ENCODE measurements around the gene ANTKMT.

ANTKMT gene

DNA sequence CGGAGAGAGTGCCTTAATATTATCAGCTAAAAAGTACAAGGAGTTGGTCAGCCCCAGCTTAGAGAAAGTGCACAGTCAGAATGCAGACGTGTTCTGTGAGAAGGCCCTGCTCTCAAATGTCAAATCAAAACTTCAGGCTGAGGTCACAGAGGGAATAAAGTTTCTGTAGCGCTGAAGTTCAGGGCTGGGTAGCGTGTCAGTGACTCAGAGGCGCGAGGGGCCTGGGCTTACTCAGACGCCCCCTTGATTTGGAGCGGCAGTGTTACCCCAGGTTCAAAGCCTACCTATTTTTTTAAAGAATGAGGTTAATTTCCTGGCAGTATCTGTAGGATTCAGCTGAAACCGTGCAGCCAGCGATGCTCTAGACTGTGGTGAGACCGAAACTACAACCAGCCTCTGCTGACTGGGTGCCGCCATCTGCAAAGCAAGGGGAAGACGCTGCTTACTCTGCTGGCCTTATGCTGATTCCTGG is 15.1 kb downstream of the ANTKMT start:
- H3K79me1 ChIP-seq (ENCODE audit: low read depth, low read length), result peaks cover 9% of the 10 kb centered on the region
- H4K91ac ChIP-seq (ENCODE audit: low read depth, low read length, poor library complexity), result no peak overlapping the region
- H3K23ac ChIP-seq (ENCODE audit: low read depth, low read length, poor library complexity), result no peak overlapping the region
- no peak overlapping the region for H3K14ac ChIP-seq (ENCODE audit: low read length)
- H4K8ac ChIP-seq (ENCODE audit: low read depth, low read length), result no peak overlapping the region
- no CpG with 5 or more reads among the region's 13 CpGs for WGBS, 2 donors (ENCODE audit: extremely low coverage in 2 of 2, insufficient read length in 2 of 2, insufficient replicate concordance in 1 of 2)
- H2BK15ac ChIP-seq (ENCODE audit: low read length), result no peak overlapping the region
- H3K4me3 ChIP-seq (ENCODE audit: low read length in 2 of 2), result no peak overlapping the region
- no peak for DNase-seq (ENCODE audit: low spot score)
- H3K18ac ChIP-seq (ENCODE audit: low read length), result no peak overlapping the region
- no peak overlapping the region for H2AFZ ChIP-seq (ENCODE audit: low read length)
- no peak overlapping the region for H3K27ac ChIP-seq (replicated peaks; ENCODE audit: low read length)
- H2BK120ac ChIP-seq (ENCODE audit: low read depth, low read length), result no peak overlapping the region
- H2AK5ac ChIP-seq (ENCODE audit: low read depth, low read length), result no peak overlapping the region
- H3K4me1 ChIP-seq (ENCODE audit: control insufficient read depth in 2 of 2, insufficient read depth in 1 of 2, low read depth in 1 of 2, low read length in 2 of 2), result peaks cover 4 to 5% of the 10 kb centered on the region in 2 donors
- no peak overlapping the region for H3K9ac ChIP-seq (ENCODE audit: low read depth, low read length, poor library complexity)
- H3K36me3 ChIP-seq (replicated peaks in 1 of 2; ENCODE audit: control insufficient read depth in 2 of 2, insufficient read depth in 2 of 2, low read length in 2 of 2), result peaks cover 31 to 64% of the 10 kb centered on the region in 2 donors
- no peaks in the 10 kb centered on the region for H3K9me3 ChIP-seq (replicated peaks in 1 of 2; ENCODE audit: control insufficient read depth in 2 of 2, insufficient read depth in 1 of 2, low read depth in 1 of 2, low read length in 2 of 2)
- no peak overlapping the region for H2BK5ac ChIP-seq (ENCODE audit: low read length)
- H3K4me2 ChIP-seq (ENCODE audit: insufficient read depth, low read length, poor library complexity, severe bottlenecking), result no peak overlapping the region
- H3K4ac ChIP-seq (ENCODE audit: low read length), result no peak overlapping the region
- H3K27me3 ChIP-seq (ENCODE audit: control insufficient read depth in 3 of 3, insufficient read depth in 3 of 3, low read depth in 1 of 3, low read length in 3 of 3), result no peaks in the 10 kb centered on the region
- H2BK12ac ChIP-seq (ENCODE audit: low read length), result no peak overlapping the region

DNA sequence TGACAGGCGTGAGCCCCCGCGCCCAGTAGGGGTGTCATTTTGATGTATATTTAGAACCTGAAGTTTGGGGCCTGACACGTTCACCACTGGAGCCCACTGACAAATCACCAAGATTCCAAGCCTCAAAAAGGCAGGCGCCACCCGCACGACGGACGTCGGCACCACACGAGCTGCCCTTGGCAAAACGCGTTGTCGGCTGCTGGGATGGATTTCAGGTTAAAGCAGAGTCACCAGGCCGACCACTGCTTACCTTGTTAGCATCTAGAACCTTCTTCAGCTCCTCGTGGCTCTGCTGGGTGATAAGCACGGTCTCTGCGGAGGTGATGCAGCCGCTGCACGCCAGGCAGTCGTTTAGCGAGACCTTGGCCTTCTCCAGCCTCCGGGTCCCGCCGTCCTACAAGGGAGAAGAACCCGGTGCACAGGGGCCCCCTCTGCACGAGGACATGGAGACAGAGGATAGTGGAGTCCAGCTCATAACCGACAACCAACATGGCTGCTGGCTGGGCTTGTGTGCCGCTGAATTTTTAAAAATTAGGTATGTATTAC is 16.1 kb downstream of the ANTKMT start:
- no peak overlapping the region for H2BK12ac ChIP-seq (ENCODE audit: low read length)
- H2AFZ ChIP-seq (ENCODE audit: low read length), result no peak overlapping the region
- no CpG with 5 or more reads among the region's 29 CpGs for WGBS, 2 donors (ENCODE audit: extremely low coverage in 2 of 2, insufficient read length in 2 of 2, insufficient replicate concordance in 1 of 2)
- no peak overlapping the region for H4K91ac ChIP-seq (ENCODE audit: low read depth, low read length, poor library complexity)
- H3K36me3 ChIP-seq (replicated peaks in 1 of 2; ENCODE audit: control insufficient read depth in 2 of 2, insufficient read depth in 2 of 2, low read length in 2 of 2), result peaks cover 31 to 58% of the 10 kb centered on the region in 2 donors
- no peak overlapping the region for H3K27ac ChIP-seq (replicated peaks; ENCODE audit: low read length)
- no peak overlapping the region for H2BK120ac ChIP-seq (ENCODE audit: low read depth, low read length)
- H3K79me1 ChIP-seq (ENCODE audit: low read depth, low read length), result peaks cover 8% of the 10 kb centered on the region
- no peak overlapping the region for H3K4me2 ChIP-seq (ENCODE audit: insufficient read depth, low read length, poor library complexity, severe bottlenecking)
- DNase-seq (ENCODE audit: low spot score), result no peak
- peak overlapping the region; percentile 60 for H3K23ac ChIP-seq (ENCODE audit: low read depth, low read length, poor library complexity)
- H3K4me3 ChIP-seq (ENCODE audit: low read length in 2 of 2), result no peak overlapping the region
- peaks cover 4 to 5% of the 10 kb centered on the region in 2 donors for H3K4me1 ChIP-seq (ENCODE audit: control insufficient read depth in 2 of 2, insufficient read depth in 1 of 2, low read depth in 1 of 2, low read length in 2 of 2)
- no peak overlapping the region for H3K14ac ChIP-seq (ENCODE audit: low read length)
- H3K18ac ChIP-seq (ENCODE audit: low read length), result no peak overlapping the region
- no peak overlapping the region for H2BK5ac ChIP-seq (ENCODE audit: low read length)
- no peak overlapping the region for H4K8ac ChIP-seq (ENCODE audit: low read depth, low read length)
- H3K27me3 ChIP-seq (ENCODE audit: control insufficient read depth in 3 of 3, insufficient read depth in 3 of 3, low read depth in 1 of 3, low read length in 3 of 3), result no peaks in the 10 kb centered on the region
- H3K9me3 ChIP-seq (replicated peaks in 1 of 2; ENCODE audit: control insufficient read depth in 2 of 2, insufficient read depth in 1 of 2, low read depth in 1 of 2, low read length in 2 of 2), result no peaks in the 10 kb centered on the region
- no peak overlapping the region for H3K9ac ChIP-seq (ENCODE audit: low read depth, low read length, poor library complexity)
- H2BK15ac ChIP-seq (ENCODE audit: low read length), result no peak overlapping the region
- no peak overlapping the region for H3K4ac ChIP-seq (ENCODE audit: low read length)
- no peak overlapping the region for H2AK5ac ChIP-seq (ENCODE audit: low read depth, low read length)

DNA sequence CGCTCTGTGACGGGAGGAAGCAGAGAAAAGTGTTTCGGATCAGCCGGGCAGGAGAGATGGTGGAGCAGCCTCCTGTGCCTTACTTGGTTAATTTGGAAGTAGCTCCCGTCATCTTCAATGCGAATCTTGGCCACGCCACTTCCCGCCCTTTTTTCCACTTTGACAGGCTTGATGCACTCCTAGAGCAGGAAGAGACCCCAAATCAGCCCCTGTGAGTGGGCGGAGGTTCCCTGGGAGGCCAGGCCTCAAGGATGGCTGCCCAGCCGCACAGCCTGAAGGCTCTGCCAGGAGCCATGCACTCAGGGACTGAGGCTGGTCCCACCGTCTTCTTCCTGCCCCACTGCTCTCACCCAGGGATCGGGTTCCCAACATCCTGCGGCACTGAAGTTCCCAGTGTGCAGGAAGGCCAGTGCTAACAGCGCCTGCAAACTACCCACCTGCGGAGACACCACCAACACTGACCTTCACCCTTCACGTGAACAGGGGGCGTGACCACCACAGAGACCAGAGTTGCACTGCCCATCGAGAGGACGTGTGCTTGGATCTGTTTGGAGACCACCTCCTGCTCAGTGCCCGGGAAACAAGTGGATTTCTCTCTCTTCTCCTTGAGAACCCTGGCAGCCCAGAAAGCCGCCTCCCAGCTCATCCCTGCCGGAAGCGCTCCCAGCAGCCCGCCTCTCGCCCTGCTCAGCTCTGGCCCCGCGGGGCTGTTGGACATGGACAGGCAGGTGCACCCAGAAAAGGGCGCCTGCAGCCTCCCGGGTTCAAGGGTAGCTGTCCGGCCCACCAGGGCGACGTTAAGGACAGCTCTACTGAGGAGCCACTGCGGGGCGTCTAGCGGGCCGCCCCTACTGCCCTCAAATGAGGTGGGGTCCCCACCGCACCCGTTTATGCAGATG is 18.9 kb downstream of the ANTKMT start:
- Histone ChIP-seq H3K4me1 (ENCODE audit: control insufficient read depth in 2 of 2, insufficient read depth in 1 of 2, low read depth in 1 of 2, low read length in 2 of 2) (peaks cover 4 to 5% of the 10 kb centered on the region in 2 donors), H3K14ac (ENCODE audit: low read length) (no peak overlapping the region), H4K91ac (ENCODE audit: low read depth, low read length, poor library complexity) (no peak overlapping the region), H2BK120ac (ENCODE audit: low read depth, low read length) (no peak overlapping the region), H4K8ac (ENCODE audit: low read depth, low read length) (no peak overlapping the region), H2BK12ac (ENCODE audit: low read length) (no peak overlapping the region), H3K18ac (ENCODE audit: low read length) (peak overlapping the region; percentile 90), H3K23ac (ENCODE audit: low read depth, low read length, poor library complexity) (peak overlapping the region; percentile 73), H2AK5ac (ENCODE audit: low read depth, low read length) (peak overlapping the region; percentile 90), H3K4me2 (ENCODE audit: insufficient read depth, low read length, poor library complexity, severe bottlenecking) (peak overlapping the region; percentile 96), H3K79me1 (ENCODE audit: low read depth, low read length) (peaks cover 7% of the 10 kb centered on the region), H3K27ac (replicated peaks; ENCODE audit: low read length) (no peak overlapping the region), H3K4ac (ENCODE audit: low read length) (no peak overlapping the region), H3K4me3 (ENCODE audit: low read length in 2 of 2) (peak overlapping the region; percentile 84 to 94), H3K36me3 (replicated peaks in 1 of 2; ENCODE audit: control insufficient read depth in 2 of 2, insufficient read depth in 2 of 2, low read length in 2 of 2) (peaks cover 18 to 31% of the 10 kb centered on the region in 2 donors), H3K9ac (ENCODE audit: low read depth, low read length, poor library complexity) (peak overlapping the region; percentile 88), H2AFZ (ENCODE audit: low read length) (peak overlapping the region; percentile 100), H2BK15ac (ENCODE audit: low read length) (no peak overlapping the region), H2BK5ac (ENCODE audit: low read length) (no peak overlapping the region), H3K9me3 (replicated peaks in 1 of 2; ENCODE audit: control insufficient read depth in 2 of 2, insufficient read depth in 1 of 2, low read depth in 1 of 2, low read length in 2 of 2) (no peaks in the 10 kb centered on the region), H3K27me3 (ENCODE audit: control insufficient read depth in 3 of 3, insufficient read depth in 3 of 3, low read depth in 1 of 3, low read length in 3 of 3) (no peaks in the 10 kb centered on the region)
- DNase-seq (ENCODE audit: low spot score), result no peak
- no CpG with 5 or more reads among the region's 38 CpGs for WGBS, 2 donors (ENCODE audit: extremely low coverage in 2 of 2, insufficient read length in 2 of 2, insufficient replicate concordance in 1 of 2)

DNA sequence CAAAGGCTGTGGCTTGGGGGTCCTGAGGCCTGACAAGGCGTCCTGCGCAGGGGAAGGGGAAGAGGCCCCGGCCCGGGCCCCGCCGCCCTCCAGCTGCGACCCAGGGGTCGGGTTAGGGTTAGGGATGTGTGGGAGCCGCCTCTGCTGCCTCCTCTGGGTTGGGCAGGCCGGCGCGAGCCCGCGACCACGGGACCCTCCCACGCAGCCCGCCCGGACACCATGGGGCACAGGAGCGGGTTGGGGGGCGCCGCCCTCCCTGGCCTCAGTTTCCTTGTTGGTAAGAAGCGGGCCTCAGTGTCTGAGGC is 19.5 kb downstream of the ANTKMT start:
- Histone ChIP-seq H3K4ac (ENCODE audit: low read length) (peak overlapping the region; percentile 76), H3K9me3 (replicated peaks in 1 of 2; ENCODE audit: control insufficient read depth in 2 of 2, insufficient read depth in 1 of 2, low read depth in 1 of 2, low read length in 2 of 2) (no peaks in the 10 kb centered on the region), H3K4me1 (ENCODE audit: control insufficient read depth in 2 of 2, insufficient read depth in 1 of 2, low read depth in 1 of 2, low read length in 2 of 2) (peaks cover 4 to 5% of the 10 kb centered on the region in 2 donors), H3K27me3 (ENCODE audit: control insufficient read depth in 3 of 3, insufficient read depth in 3 of 3, low read depth in 1 of 3, low read length in 3 of 3) (no peaks in the 10 kb centered on the region), H4K91ac (ENCODE audit: low read depth, low read length, poor library complexity) (no peak overlapping the region), H2AFZ (ENCODE audit: low read length) (peak overlapping the region; percentile 100), H2AK5ac (ENCODE audit: low read depth, low read length) (peak overlapping the region; percentile 90), H4K8ac (ENCODE audit: low read depth, low read length) (no peak overlapping the region), H3K18ac (ENCODE audit: low read length) (peak overlapping the region; percentile 90), H3K14ac (ENCODE audit: low read length) (peak overlapping the region; percentile 56), H3K23ac (ENCODE audit: low read depth, low read length, poor library complexity) (peak overlapping the region; percentile 73), H3K36me3 (replicated peaks in 1 of 2; ENCODE audit: control insufficient read depth in 2 of 2, insufficient read depth in 2 of 2, low read length in 2 of 2) (peaks cover 15 to 26% of the 10 kb centered on the region in 2 donors), H2BK120ac (ENCODE audit: low read depth, low read length) (no peak overlapping the region), H3K4me3 (ENCODE audit: low read length in 2 of 2) (peak overlapping the region; percentile 84 to 94), H2BK12ac (ENCODE audit: low read length) (no peak overlapping the region), H3K27ac (replicated peaks; ENCODE audit: low read length) (no peak overlapping the region), H2BK15ac (ENCODE audit: low read length) (no peak overlapping the region), H3K4me2 (ENCODE audit: insufficient read depth, low read length, poor library complexity, severe bottlenecking) (peak overlapping the region; percentile 96), H2BK5ac (ENCODE audit: low read length) (peak overlapping the region; percentile 66), H3K79me1 (ENCODE audit: low read depth, low read length) (peaks cover 7% of the 10 kb centered on the region), H3K9ac (ENCODE audit: low read depth, low read length, poor library complexity) (peak overlapping the region; percentile 88)
- WGBS, 2 donors (ENCODE audit: extremely low coverage in 2 of 2, insufficient read length in 2 of 2, insufficient replicate concordance in 1 of 2), result no CpG with 5 or more reads among the region's 22 CpGs
- DNase-seq (ENCODE audit: low spot score), result no peak
